GM19238 (cell line): ENCODE results near the gene KIF3A.

Experiments
- DNase-seq: peaks from one replicate; pipeline ENCODE4 v3.0.0; 2011; ENCODE audit warnings: low spot score; ENCODE audit not compliant: insufficient read length

KIF3A gene

GRCh38 chr5:132736853-132737833, at the start of gene KIF3A:
Gene KIF3A, minus strand, starts transcription at chr5:132737546. Its CDS starts 127 bp downstream, at chr5:132737419.
- DNase-seq: peak; percentile 99

GRCh38 chr5:132787076-132787475, 49.7 kb upstream of the KIF3A start:
- no peak for DNase-seq

DNA sequence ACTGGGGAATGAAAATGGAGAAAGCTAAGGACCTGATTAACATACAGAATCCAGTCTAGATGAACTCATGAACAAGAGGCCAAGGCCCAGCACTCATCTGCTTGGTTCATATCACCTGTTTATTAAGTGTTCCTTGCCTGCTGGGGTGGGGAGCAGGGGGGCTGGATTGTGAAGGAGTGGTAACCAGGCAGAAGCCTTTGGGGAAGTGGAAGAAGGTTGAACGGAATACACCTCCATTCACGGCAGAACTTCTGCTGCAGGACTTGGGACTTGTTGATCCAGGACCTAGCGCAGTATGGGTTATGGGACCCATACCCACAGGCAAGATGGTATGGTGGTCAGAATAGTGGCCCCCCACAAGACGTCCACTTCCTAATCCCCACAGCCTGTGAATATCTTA, 48.5 kb upstream of the KIF3A start:
- DNase-seq: no peak

- no peak for DNase-seq
These were observed 48.0 kb upstream of the KIF3A start for GRCh38 chr5:132785365-132785764.

- DNase-seq: no peak
These were observed 44.8 kb upstream of the KIF3A start for GRCh38 chr5:132782101-132782500.

GRCh38 chr5:132781029-132781428, 43.7 kb upstream of the KIF3A start:
- DNase-seq: no peak

DNA sequence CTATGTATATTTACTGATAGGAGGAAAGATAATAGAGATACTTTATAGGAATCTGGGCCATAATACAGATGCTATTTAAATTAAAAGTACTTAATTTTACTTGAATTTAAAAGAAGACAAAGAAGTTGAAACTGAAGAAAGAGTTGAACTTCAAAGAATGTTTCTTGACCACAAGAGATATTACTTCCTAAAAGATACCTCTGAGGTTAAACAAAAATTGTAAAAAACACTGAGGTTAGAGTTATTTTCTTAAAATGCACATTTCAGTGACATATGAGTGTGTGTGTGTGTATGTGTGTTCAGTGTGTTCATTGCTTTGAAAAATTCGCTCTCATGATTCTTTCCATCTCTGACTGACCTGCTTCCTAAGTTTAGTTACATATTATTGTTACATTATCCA, 43.2 kb upstream of the KIF3A start:
- DNase-seq: no peak

DNA sequence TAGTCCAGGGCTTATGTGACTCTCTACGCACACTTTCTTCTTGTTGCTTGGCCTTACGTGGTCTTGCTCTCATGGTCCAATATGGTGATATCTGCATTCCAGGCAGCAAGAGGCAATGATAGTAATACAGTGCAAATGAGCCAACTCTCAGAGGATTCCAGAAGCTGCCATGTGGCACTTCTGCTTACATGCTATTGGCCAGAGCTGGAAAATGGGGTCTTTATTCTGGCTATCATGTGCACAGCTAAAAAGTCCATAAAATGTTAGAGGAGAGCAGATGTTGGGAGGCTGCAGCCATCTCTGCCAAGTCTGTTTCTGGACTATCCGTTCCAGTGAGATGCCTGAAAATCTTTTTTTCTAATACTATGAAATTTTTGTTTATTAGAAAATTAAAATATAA, 42.6 kb upstream of the KIF3A start:
- DNase-seq: no peak

DNA sequence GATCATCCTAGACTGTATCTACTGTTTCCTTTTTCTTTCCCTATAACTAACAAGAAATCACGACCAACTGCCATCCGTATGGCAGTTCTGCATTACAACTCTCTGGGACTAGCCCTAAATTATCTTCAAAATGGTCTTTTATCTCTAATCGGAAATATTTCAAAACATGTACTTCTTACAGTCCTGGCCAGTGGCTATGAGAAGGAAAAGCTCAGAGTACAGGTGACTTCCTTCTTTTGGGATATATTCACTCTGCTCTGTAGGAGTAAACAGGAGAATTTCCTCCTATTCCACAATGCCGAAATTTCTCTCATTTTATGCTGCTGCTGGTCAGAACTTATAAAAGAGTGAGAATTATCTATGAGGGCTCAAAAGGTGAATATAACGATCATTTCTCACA, 41.5 kb upstream of the KIF3A start:
- DNase-seq: no peak

- no peak for DNase-seq
These were observed 40.8 kb upstream of the KIF3A start for GRCh38 chr5:132778129-132778528.

GRCh38 chr5:132777209-132778069, 40.1 kb upstream of the KIF3A start, which contains the start of gene SEPTIN8:
Gene SEPTIN8, minus strand, starts transcription at chr5:132777239. Its CDS starts 102 bp downstream, at chr5:132777137.
- peak; percentile 76 for DNase-seq

DNA sequence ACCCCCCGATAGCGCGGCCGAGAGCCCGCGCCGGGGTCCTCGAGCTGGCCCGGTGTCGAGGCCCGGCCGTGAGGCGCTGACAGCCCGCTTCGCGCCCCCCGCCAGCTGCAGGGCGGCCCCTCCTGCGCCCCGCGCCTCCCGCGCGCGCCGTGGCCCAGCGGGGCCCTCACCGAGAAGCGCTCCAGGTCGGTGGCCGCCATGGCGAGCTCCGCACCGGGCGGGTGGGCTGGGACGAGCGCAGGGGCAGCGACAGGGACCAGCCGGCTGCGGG, 39.5 kb upstream of the KIF3A start:
- DNase-seq: no peak

- peak; percentile 28 for DNase-seq
These were observed 39.0 kb upstream of the KIF3A start for GRCh38 chr5:132776131-132776937.

GRCh38 chr5:132775476-132775961, 38.2 kb upstream of the KIF3A start:
- no peak for DNase-seq

- no peak for DNase-seq
These were observed 37.5 kb upstream of the KIF3A start for GRCh38 chr5:132774896-132775295.

DNA sequence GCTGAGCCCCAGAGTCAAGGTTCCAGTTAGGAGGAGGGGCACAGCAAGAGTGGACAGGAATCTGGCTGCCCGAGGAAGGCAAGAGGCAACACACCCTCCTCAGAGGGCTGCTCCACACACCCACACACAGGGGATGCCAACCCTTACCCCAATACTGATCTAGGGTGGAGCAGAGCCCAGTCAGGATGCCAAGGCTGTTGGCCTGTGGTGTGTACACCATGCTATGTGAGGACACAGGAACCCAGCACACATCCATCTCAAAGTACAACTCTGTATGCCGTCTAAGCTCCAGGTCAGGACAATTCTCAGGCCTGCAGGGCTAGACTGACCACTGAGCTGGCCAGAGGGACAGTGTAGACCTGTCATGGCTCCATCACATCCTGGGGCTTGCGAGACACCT, 37.1 kb upstream of the KIF3A start:
- no peak for DNase-seq

DNA sequence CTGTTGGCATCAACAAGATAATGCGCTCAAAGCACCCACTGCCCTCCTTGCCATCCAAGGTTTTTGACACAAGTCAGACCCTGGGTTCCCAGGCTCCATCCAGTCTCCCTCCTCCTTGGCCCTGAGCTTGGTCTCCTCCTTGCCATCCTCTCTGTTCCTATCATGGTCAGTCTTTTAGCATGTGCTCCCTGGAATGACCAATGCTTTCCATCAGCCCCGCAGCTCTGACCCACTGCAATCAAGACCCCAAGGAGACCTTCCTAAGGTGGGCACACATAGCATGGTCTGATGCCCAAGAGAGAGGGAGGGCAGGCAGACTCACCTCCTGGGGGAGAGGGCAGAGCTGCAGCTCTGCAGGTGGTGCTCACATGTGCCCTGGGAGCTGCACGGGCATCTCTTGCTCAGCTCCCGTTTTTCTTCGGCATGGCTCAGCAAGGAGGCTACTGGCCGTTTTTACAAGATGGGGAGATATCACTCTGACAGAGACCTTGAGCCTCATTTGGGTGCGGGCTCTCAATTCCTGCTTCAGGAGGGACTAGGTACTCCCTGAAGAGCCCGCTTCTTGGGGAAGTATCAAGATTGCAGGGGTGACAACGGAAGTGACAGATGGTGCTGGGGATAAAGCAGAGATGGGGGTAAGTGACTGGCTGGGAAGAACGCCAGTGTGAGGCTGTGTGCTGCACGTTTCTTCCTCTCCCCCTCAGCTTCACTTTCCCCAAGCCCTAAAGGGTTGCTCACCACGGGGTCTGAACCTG, 36.4 kb upstream of the KIF3A start:
- no peak for DNase-seq

GRCh38 chr5:132773114-132773513, 35.8 kb upstream of the KIF3A start:
- no peak for DNase-seq

GRCh38 chr5:132772291-132773070, 35.1 kb upstream of the KIF3A start:
- DNase-seq: no peak

DNA sequence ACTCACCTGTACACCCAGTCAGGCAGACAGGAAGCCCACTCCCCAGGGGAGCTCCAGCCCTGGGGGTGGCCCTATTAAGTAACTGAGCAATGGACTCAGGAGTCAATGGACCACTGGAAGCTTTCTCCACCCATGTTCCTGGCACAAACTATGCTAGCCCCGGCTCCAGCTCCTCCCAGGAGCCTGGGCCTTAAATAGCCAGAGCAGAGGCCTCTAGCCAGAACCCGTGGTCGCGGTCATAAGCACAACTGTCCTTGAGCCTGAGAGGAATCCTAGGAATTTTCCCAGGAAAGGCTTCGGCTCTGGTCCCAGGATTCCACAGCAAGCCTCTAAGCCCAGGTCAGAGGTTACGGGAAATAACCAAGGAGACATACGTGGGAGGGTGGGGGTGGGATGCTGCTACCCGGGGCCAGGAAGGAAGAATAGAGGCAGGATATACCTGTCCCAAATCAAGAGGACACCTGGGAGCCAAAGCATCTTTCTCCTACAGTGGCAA, 34.2 kb upstream of the KIF3A start:
- no peak for DNase-seq
